H1 (cell line): Measurements from ENCODE around the gene GLB1L3. TPM values are rescaled to one million over a fixed set of nuclear protein-coding genes. Genes with fewer than 3 reads are reported as not detected.

ENCODE experiments used
- CTCF ChIA-PET: fragments of 300-600 bp; sonication (Branson Sonifier 250); formaldehyde crosslinking; loops from one replicate; lab custom pipeline; 2021; ENCODE audit not compliant: partially characterized antibody; lab: Charles Lee
- POLR2A ChIA-PET: fragments of 300-600 bp; sonication (Branson Sonifier 250); formaldehyde crosslinking; loops from one replicate; lab custom pipeline; 2021; ENCODE audit warnings: inconsistent platforms; ENCODE audit not compliant: partially characterized antibody; lab: Charles Lee
- DNase-seq, 2 experiments: peaks; one replicate each; pipeline versions ENCODE4 v3.0.0 to v3.0.0-alpha.2; 2010 to 2022; ENCODE audit warnings: low spot score in 2 of 2, low read depth in 1 of 2, mixed read lengths in 1 of 2
- FAIRE-seq: peaks from 2 replicates; lab custom pipeline; 2011; peaks lifted over from hg19 to GRCh38; lab: Jason Lieb, UNC
- H2AFZ ChIP-seq: 2 replicates; pipeline ENCODE4 v1.8.1; 2012; ENCODE audit warnings: low read length, inconsistent platforms
- H2AK5ac ChIP-seq: 2 replicates; pipeline ENCODE4 v1.6.1; 2013; ENCODE audit warnings: low read depth, low read length
- H2BK120ac ChIP-seq: replicated peaks from 2 replicates; pipeline ENCODE3; 2013; ENCODE audit warnings: low read depth, low read length, inconsistent platforms
- H2BK12ac ChIP-seq: 2 replicates; pipeline ENCODE4 v1.6.1; 2013; ENCODE audit warnings: low read depth, low read length
- H2BK15ac ChIP-seq: 2 replicates; pipeline ENCODE4 v1.6.1; 2013; ENCODE audit warnings: low read length
- H2BK20ac ChIP-seq: 2 replicates; pipeline ENCODE4 v1.6.1; 2013; ENCODE audit warnings: low read length
- H2BK5ac ChIP-seq: 2 replicates; pipeline ENCODE4 v1.6.1; 2013; ENCODE audit warnings: low read depth, low read length
- H3K14ac ChIP-seq: 2 replicates; pipeline ENCODE4 v1.6.1; 2013; ENCODE audit warnings: inconsistent platforms; ENCODE audit not compliant: insufficient read length
- H3K18ac ChIP-seq: 2 replicates; pipeline ENCODE4 v1.6.1; 2013; ENCODE audit warnings: low read length; ENCODE audit errors: extremely low read depth
- H3K23ac ChIP-seq: 2 replicates; pipeline ENCODE4 v1.6.1; 2013; ENCODE audit warnings: inconsistent platforms; ENCODE audit not compliant: insufficient read length
- H3K23me2 ChIP-seq: 2 replicates; pipeline ENCODE4 v1.6.1; 2013; ENCODE audit warnings: low read depth, low read length
- H3K27ac ChIP-seq: 2 replicates; pipeline ENCODE4 v1.6.1; 2011; ENCODE audit warnings: low read depth, low read length, inconsistent platforms
- H3K27me3 ChIP-seq, 4 experiments: replicated peaks in 1 of 4; 1 replicate in 1 of 4; 2 replicates in 3 of 4; pipeline versions ENCODE4 v1.6.1 to v1.8.1; 2011 to 2013; ENCODE audit warnings: low read length in 3 of 4, mild to moderate bottlenecking in 3 of 4, inconsistent platforms in 2 of 4, mixed read lengths in 2 of 4, moderate library complexity in 1 of 4; ENCODE audit not compliant: control insufficient read depth in 3 of 4, insufficient read depth in 3 of 4; ENCODE audit errors: extremely low read depth in 1 of 4
- H3K36me3 ChIP-seq, 4 experiments: 2 replicates each; pipeline versions ENCODE4 v1.6.1 to v1.8.1; 2011 to 2013; ENCODE audit warnings: mild to moderate bottlenecking in 4 of 4, low read length in 3 of 4, moderate library complexity in 2 of 4, control low read depth in 1 of 4, inconsistent platforms in 1 of 4; ENCODE audit not compliant: insufficient read depth in 4 of 4, control insufficient read depth in 2 of 4
- H3K4ac ChIP-seq: replicated peaks from 2 replicates; pipeline ENCODE3; 2013; ENCODE audit warnings: low read length, low read depth, mixed read lengths, inconsistent platforms; ENCODE audit not compliant: insufficient read length
- H3K4me1 ChIP-seq, 4 experiments: replicated peaks in 1 of 4; 1 replicate in 1 of 4; 2 replicates in 3 of 4; pipeline versions ENCODE4 v1.6.1 to v1.8.1; 2011 to 2013; ENCODE audit warnings: low read length in 3 of 4, inconsistent platforms in 2 of 4, mixed read lengths in 1 of 4; ENCODE audit not compliant: insufficient read depth in 4 of 4, control insufficient read depth in 3 of 4
- H3K4me2 ChIP-seq, 2 experiments: 2 replicates each; pipeline versions ENCODE4 v1.6.1 to v1.8.1; 2011 to 2013; ENCODE audit warnings: low read depth in 2 of 2, low read length in 2 of 2, control low read depth in 1 of 2, inconsistent platforms in 1 of 2, mild to moderate bottlenecking in 1 of 2; ENCODE audit not compliant: insufficient read depth in 1 of 2
- H3K4me3 ChIP-seq, 4 experiments: fragments of 200-600, 300-600 bp in 1 of 4; sonication (generic), shearing (Covaris generic), sonication (Bioruptor Twin) in 1 of 4; 2 replicates each; pipeline versions ENCODE4 v1.5.1 to v1.8.1; 2011 to 2016; ENCODE audit warnings: low read length in 4 of 4, low read depth in 3 of 4, control low read depth in 2 of 4, inconsistent platforms in 2 of 4, mild to moderate bottlenecking in 2 of 4, mixed read lengths in 1 of 4, moderate library complexity in 1 of 4; ENCODE audit not compliant: insufficient read depth in 2 of 4; ENCODE audit errors: extremely low read depth in 1 of 4
- H3K56ac ChIP-seq: replicated peaks from 2 replicates; pipeline ENCODE3; 2013; ENCODE audit warnings: low read depth, mild to moderate bottlenecking, mixed read lengths, low read length, inconsistent platforms; ENCODE audit not compliant: insufficient read length
- H3K79me1 ChIP-seq: 2 replicates; pipeline ENCODE4 v1.6.1; 2013; ENCODE audit warnings: low read depth, low read length, control low read depth
- H3K79me2 ChIP-seq, 2 experiments: 2 replicates each; pipeline versions ENCODE4 v1.6.1 to v1.8.1; 2012 to 2013; ENCODE audit warnings: low read length in 2 of 2, mild to moderate bottlenecking in 2 of 2, inconsistent platforms in 1 of 2; ENCODE audit not compliant: insufficient read depth in 2 of 2, control insufficient read depth in 1 of 2
- H3K9ac ChIP-seq, 4 experiments: replicated peaks in 1 of 4; 1 replicate in 1 of 4; 2 replicates in 3 of 4; pipeline versions ENCODE4 v1.6.1 to v1.8.1; 2011 to 2013; ENCODE audit warnings: low read depth in 3 of 4, low read length in 3 of 4, control low read depth in 2 of 4, mild to moderate bottlenecking in 2 of 4, moderate library complexity in 2 of 4, inconsistent platforms in 1 of 4; ENCODE audit errors: extremely low read depth in 1 of 4
- H3K9me3 ChIP-seq, 2 experiments: 2 replicates each; pipeline versions ENCODE4 v1.6.1 to v1.8.1; 2012 to 2013; ENCODE audit warnings: mild to moderate bottlenecking in 2 of 2, moderate library complexity in 2 of 2, control low read depth in 1 of 2, inconsistent platforms in 1 of 2, low read depth in 1 of 2, low read length in 1 of 2, mixed read lengths in 1 of 2; ENCODE audit not compliant: insufficient read depth in 2 of 2
- H4K20me1 ChIP-seq, 2 experiments: replicated peaks in 1 of 2; 2 replicates each; pipeline versions ENCODE3 to v1.8.1; 2011 to 2013; ENCODE audit warnings: inconsistent platforms in 2 of 2, low read length in 2 of 2, mild to moderate bottlenecking in 1 of 2; ENCODE audit not compliant: insufficient read depth in 2 of 2, control insufficient read depth in 1 of 2
- H4K5ac ChIP-seq: 2 replicates; pipeline ENCODE4 v1.6.1; 2013; ENCODE audit warnings: low read length, low read depth, mixed read lengths, inconsistent platforms; ENCODE audit not compliant: insufficient read length
- H4K8ac ChIP-seq: 2 replicates; pipeline ENCODE4 v1.8.0; 2013; ENCODE audit warnings: mild to moderate bottlenecking, moderate library complexity, low read length, inconsistent platforms; ENCODE audit not compliant: insufficient read depth; ENCODE audit errors: extremely low read depth
- H4K91ac ChIP-seq: replicated peaks from 2 replicates; pipeline ENCODE3; 2013; ENCODE audit warnings: low read length, mixed read lengths, inconsistent platforms; ENCODE audit not compliant: insufficient read length
- CBX8 ChIP-seq: fragments of 300-800, 300-1000 bp; sonication (generic); IDR thresholded peaks from 2 replicates; pipeline ENCODE4 v1.7.1; 2016; ENCODE audit warnings: low read depth, low read length, borderline replicate concordance
- GTF2F1 ChIP-seq: IDR thresholded peaks from 2 replicates; pipeline ENCODE4 v1.6.1; 2012; ENCODE audit warnings: low read depth, low read length, improper control_type of control experiment, borderline replicate concordance
- JUND ChIP-seq: IDR thresholded peaks from 2 replicates; pipeline ENCODE4 v1.6.1; 2011; ENCODE audit warnings: mild to moderate bottlenecking, improper control_type of control experiment, low read length
- SIN3A ChIP-seq, 2 experiments: IDR thresholded peaks in 1 of 2; conservative IDR thresholded peaks in 1 of 2; 2 replicates each; pipeline ENCODE4 v1.6.1; 2011 to 2012; ENCODE audit warnings: low read length in 2 of 2, improper control_type of control experiment in 1 of 2, low read depth in 1 of 2, mild to moderate bottlenecking in 1 of 2
- SIX5 ChIP-seq: IDR thresholded peaks from 2 replicates; pipeline ENCODE4 v1.6.1; 2011; ENCODE audit warnings: mild to moderate bottlenecking, low read depth, low read length
- SP2 ChIP-seq: IDR thresholded peaks from 2 replicates; pipeline ENCODE4 v1.6.1; 2012; ENCODE audit warnings: mild to moderate bottlenecking, low read length, inconsistent platforms
- TAF1 ChIP-seq: IDR thresholded peaks from 2 replicates; pipeline ENCODE4 v1.6.1; 2011; ENCODE audit warnings: mild to moderate bottlenecking, low read depth, low read length
- WGBS, 2 experiments: shearing (Covaris generic) in 1 of 2; methylation state at CpG; one replicate each; pipeline versions ENCODE4 v1.1.6 to v1.1.7; 2013 to 2015; ENCODE audit warnings: low lambda C conversion rate in 2 of 2, mixed read lengths in 2 of 2, inconsistent platforms in 1 of 2, low coverage in 1 of 2, missing lambda C conversion rate in 1 of 2; ENCODE audit not compliant: insufficient replicate concordance in 2 of 2, insufficient coverage in 1 of 2, insufficient read length in 1 of 2; ENCODE audit errors: extremely low coverage in 1 of 2, missing lambda C conversion rate in 1 of 2; 5-methylcytosine and 5-hydroxymethylcytosine counted together
- polyA plus RNA-seq, 7 experiments: library from polyadenylated mRNA; depleted of rRNA in 3 of 7; stranded (reverse) in 5 of 7; unstranded in 2 of 7; fragments of >200 nt in 5 of 7; fragments of 200-250 nt in 2 of 7; gene quantifications; 1 replicate in 5 of 7; 2 replicates in 1 of 7; 4 replicates in 1 of 7; pipeline versions ENCODE4 v1.2.1 to v1.2.3, GENCODE V29; 2011 to 2013; ENCODE audit warnings: missing spikeins in 2 of 7, mixed read lengths in 2 of 7
- total RNA-seq: library from RNA; stranded (reverse); fragmentation: NEBNext Ultra II Directional; extraction: Animal tissue kit (Norgen Biotek cat#: 25700); gene quantifications from 2 replicates; pipeline ENCODE4 v1.2.1, GENCODE V29; 2021
- TF ChIP-seq, protein P1 (sequence below): IDR thresholded peaks from 2 replicates; pipeline ENCODE4 v1.6.1; 2012; ENCODE audit warnings: inconsistent platforms
- TF ChIP-seq, protein P2 (sequence below), 3 experiments: IDR thresholded peaks; 1 replicate in 2 of 3; 2 replicates in 1 of 3; pipeline versions ENCODE4 v1.5.1 to v1.6.1; 2011; ENCODE audit warnings: low read length in 3 of 3, mild to moderate bottlenecking in 3 of 3, inconsistent platforms in 2 of 3, low read depth in 1 of 3, moderate library complexity in 1 of 3; ENCODE audit not compliant: insufficient read depth in 1 of 3; ENCODE audit errors: control extremely low read depth in 1 of 3
- TF ChIP-seq, protein P3 (sequence below): IDR thresholded peaks from 2 replicates; pipeline ENCODE4 v1.6.1; 2012; ENCODE audit warnings: inconsistent platforms

GLB1L3 gene
- total and polyA plus RNA-seq, 2 of the 8 experiments (the other 6 are each of a cell fraction or from before 2014, with no cell fraction given): 14.9 to 33.2 TPM

DNA sequence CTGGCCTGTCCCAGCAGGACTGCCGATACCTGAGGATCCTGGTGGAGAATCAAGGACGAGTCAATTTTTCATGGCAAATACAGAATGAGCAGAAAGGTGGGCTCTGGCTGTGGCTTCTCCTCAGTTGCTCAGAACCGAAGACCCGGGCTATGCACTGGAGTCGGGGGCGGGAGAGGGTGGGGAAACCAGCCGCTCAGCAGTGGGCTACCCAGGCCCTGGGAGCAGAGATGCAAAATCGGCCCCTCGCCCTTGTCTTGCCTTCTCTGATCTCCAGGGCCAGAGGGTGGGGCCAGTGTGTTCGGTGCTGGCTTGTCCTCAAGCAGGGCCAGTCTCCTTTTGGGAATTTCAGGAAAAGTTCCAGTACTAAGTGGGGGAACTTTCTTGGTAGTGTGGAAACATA, 37.2 kb downstream of the GLB1L3 start:
- no peak for FAIRE-seq
- no peak overlapping the region for H2BK120ac ChIP-seq
- TF ChIP-seq SIX5 (no peak), TAF1 (no peak), SIN3A (conservative IDR thresholded peaks at IDR 0.05 in 1 of 2, IDR thresholded peaks at IDR 0.05 in 1 of 2; ENCODE audit: low read depth in 1 of 2, low read length in 2 of 2) (no peak), SP2 (no peak), GTF2F1 (no peak), JUND (no peak), CBX8 (no peak)
- TF ChIP-seq, protein P1, sequence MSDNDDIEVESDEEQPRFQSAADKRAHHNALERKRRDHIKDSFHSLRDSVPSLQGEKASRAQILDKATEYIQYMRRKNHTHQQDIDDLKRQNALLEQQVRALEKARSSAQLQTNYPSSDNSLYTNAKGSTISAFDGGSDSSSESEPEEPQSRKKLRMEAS: no peak
- TF ChIP-seq, protein P2, sequence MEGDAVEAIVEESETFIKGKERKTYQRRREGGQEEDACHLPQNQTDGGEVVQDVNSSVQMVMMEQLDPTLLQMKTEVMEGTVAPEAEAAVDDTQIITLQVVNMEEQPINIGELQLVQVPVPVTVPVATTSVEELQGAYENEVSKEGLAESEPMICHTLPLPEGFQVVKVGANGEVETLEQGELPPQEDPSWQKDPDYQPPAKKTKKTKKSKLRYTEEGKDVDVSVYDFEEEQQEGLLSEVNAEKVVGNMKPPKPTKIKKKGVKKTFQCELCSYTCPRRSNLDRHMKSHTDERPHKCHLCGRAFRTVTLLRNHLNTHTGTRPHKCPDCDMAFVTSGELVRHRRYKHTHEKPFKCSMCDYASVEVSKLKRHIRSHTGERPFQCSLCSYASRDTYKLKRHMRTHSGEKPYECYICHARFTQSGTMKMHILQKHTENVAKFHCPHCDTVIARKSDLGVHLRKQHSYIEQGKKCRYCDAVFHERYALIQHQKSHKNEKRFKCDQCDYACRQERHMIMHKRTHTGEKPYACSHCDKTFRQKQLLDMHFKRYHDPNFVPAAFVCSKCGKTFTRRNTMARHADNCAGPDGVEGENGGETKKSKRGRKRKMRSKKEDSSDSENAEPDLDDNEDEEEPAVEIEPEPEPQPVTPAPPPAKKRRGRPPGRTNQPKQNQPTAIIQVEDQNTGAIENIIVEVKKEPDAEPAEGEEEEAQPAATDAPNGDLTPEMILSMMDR (IDR thresholded peaks at IDR 0.05; ENCODE audit: control extremely low read depth in 1 of 3, insufficient read depth in 1 of 3, low read depth in 1 of 3, low read length in 3 of 3): no peak
- TF ChIP-seq, protein P3, sequence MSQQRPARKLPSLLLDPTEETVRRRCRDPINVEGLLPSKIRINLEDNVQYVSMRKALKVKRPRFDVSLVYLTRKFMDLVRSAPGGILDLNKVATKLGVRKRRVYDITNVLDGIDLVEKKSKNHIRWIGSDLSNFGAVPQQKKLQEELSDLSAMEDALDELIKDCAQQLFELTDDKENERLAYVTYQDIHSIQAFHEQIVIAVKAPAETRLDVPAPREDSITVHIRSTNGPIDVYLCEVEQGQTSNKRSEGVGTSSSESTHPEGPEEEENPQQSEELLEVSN: no peak

More for the DNA sequence above, 37.2 kb downstream of the GLB1L3 start:
- H2BK20ac ChIP-seq: no peak overlapping the region
- H4K20me1 ChIP-seq: no peaks in the 10 kb centered on the region
- no peak for DNase-seq
- peaks cover 2 to 10% (median 5%) of the 10 kb centered on the region in 4 experiments; a peak in 7 of 8 replicates for H3K36me3 ChIP-seq
- no peak overlapping the region for H4K91ac ChIP-seq
- no peak overlapping the region for H4K5ac ChIP-seq
- no peaks in the 10 kb centered on the region; a peak in 1 of 7 replicates for H3K4me1 ChIP-seq
- H2BK5ac ChIP-seq: no peak overlapping the region
- no peak overlapping the region for H2AFZ ChIP-seq
- no peak overlapping the region for H3K9ac ChIP-seq
- no peak overlapping the region for H3K27ac ChIP-seq
- POLR2A ChIA-PET: no interaction called here
- H3K14ac ChIP-seq: no peak overlapping the region
- no peaks in the 10 kb centered on the region; a peak in 1 of 4 replicates for H3K9me3 ChIP-seq
- H4K8ac ChIP-seq: no peak overlapping the region
- CTCF ChIA-PET: interaction anchor here (1.0 kb wide), 1 partner anchor 52 kb away, joined by 4 read pairs; no protein-coding TSS in a partner anchor
- no peak overlapping the region for H2AK5ac ChIP-seq
- H3K4me3 ChIP-seq: no peak overlapping the region
- WGBS, 2 experiments: 94% methylated on average over 8 of the region's 10 CpGs; no CpG with 5 or more reads in 1 of the 2 experiments
- no peaks in the 10 kb centered on the region for H3K27me3 ChIP-seq
- no peaks in the 10 kb centered on the region for H3K79me2 ChIP-seq
- H2BK15ac ChIP-seq: no peak overlapping the region
- no peak overlapping the region for H3K56ac ChIP-seq
- H3K4ac ChIP-seq: no peak overlapping the region
- H3K23me2 ChIP-seq: peaks cover under 1% of the 10 kb centered on the region; the same call in 1 of the 2 replicates
- H2BK12ac ChIP-seq: no peak overlapping the region
- H3K23ac ChIP-seq: no peak overlapping the region
- H3K79me1 ChIP-seq: no peaks in the 10 kb centered on the region
- no peak overlapping the region for H3K4me2 ChIP-seq
- H3K18ac ChIP-seq: no peak overlapping the region
